Activated naive CD4-positive, alpha-beta T cell (primary cell): ENCODE results near the gene PPP1R9A.

ENCODE experiments used
- DNase-seq, 4 experiments: peaks; one replicate each; lab custom pipeline; 2025; lab: John Stamatoyannopoulos, UW

Gene PPP1R9A

DNA sequence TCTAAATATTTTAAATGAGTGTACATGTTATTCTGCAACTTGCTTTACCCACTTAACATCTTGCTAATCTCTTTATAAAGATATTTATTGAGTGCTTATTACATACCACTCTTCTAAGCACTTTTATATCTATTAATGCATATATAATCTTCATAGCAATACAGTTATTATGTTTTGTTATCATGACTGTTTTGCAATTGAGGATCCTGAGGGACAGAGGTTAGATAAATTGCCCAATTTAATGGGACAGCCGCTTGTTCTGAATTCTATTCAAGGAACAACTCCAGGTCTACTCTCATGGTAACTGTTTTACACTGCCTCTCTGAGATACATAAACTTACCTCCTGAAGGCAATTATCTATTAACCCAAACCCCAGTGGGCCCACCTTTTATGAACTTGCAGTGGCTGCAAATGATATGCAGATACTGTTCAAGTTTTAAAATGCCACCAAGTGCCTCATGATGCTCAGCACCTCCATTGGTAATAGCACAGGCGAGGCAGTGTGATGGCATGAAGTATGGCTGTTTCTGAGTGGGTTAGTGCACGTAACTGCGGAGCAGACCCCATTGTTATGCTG, 356.5 kb downstream of the PPP1R9A start:
- no peak for DNase-seq

DNA sequence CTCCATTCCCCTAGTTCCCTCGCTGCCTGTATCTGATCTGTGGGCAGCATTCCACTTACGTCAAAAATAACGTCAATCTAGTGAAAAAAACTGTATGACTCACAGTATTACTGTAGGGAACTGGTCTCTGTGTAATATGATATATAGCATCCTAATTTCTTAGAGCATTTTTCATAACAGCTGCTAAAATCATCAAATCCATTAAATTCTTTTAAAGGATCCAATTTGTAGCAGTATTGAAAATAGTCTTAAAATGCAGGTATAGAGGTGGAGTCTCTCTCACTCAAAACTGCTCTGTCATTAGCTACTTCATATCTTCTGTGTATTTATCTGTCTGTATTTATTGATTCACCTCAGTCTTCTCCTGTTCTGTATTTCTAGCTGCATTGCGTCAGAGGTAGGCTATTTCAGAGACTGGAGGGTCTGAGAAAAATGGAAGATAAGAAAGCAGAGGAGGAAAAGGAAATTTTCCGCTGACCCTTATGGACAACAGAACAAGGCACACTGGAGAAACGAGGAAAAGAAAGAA, 357.0 kb downstream of the PPP1R9A start:
- DNase-seq = no peak

GRCh38 chr7:95265634-95266033, 358.2 kb downstream of the PPP1R9A start:
- DNase-seq = no peak

- DNase-seq = no peak
Observed at GRCh38 chr7:95267754-95268153, 360.4 kb downstream of the PPP1R9A start.

- no peak for DNase-seq
Observed at GRCh38 chr7:95269640-95270039, 362.2 kb downstream of the PPP1R9A start.

DNA sequence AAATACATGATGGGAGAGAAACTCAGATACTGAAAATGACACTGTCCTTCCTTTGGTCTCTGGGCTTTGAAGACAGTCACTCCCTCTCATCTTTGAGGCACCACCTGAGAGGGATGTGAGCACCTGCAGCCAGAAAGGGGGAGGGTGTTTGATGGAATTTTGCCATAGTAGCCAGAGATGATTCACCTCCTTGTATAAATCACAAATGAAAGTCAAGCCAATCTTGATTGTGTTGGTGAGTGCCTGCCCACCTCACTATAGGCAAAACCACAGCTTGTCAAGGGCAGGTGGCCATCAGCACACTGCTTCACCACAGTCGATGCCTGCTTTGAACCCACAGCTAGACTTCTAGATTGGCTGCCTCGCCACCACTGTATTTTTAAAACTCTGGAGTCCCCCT, 368.7 kb downstream of the PPP1R9A start:
- DNase-seq = no peak

- no peak for DNase-seq
Observed at GRCh38 chr7:95279417-95279816, 372.0 kb downstream of the PPP1R9A start.

- no peak for DNase-seq
Observed at GRCh38 chr7:95286096-95286495, 378.7 kb downstream of the PPP1R9A start.

GRCh38 chr7:95290166-95290830, 382.9 kb downstream of the PPP1R9A start:
- no peak for DNase-seq

DNA sequence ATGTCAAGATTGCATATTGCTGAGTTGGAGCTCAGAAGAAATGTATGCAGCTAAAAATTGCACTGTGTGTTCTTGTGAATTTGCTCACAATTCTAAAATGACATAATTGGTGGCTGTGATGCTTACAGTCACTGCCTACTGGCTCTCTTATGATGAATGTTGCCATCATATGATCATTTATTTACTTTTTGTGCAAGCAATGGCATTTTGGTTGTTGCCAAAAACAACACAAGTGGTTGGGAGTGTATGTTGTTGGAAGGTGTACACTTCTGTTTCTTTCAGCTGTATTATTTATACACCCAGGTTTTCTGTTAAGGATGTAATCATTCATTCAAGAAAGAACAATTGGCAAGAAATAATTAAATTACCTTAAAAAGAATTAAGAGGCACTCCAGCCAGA, 388.0 kb downstream of the PPP1R9A start:
- no peak for DNase-seq

DNA sequence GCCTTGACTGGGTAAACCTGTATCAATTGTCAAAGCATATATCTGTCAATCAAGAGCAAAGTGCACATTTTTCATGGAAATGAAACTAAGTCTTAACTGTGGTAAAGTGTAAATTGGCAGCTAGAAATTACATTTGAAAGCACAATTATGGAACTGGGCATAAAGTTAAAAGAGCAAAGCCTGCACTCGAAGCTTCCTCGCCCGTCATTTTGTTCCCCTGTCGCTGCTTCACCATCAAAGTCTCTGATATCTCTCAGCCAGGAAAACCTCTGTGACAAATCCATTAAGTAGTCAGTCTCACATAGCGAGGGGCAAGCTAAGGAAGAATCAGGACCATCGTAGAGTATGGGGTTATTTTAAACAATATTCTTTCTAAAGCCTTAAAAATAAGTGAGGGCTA, 389.1 kb downstream of the PPP1R9A start:
- DNase-seq = no peak

DNA sequence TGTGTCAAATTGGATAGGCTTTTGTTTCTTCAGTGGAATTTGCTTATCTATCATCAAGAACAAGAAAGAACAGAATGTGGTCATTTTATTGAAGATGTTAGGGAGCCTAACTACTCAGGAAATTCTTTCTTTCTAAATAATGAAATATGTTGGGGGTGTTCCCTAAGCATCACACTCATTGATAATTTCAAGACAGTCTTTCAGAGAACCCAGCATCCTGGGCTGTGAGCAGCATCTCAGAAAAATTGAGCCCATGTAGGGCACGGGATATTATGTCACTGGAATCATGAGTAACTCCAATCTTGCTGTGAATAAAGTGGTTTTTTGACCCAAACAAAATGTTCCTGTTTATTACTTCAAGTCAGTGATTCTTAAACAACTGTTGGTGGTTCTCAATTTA, 389.6 kb downstream of the PPP1R9A start:
- DNase-seq = no peak

DNA sequence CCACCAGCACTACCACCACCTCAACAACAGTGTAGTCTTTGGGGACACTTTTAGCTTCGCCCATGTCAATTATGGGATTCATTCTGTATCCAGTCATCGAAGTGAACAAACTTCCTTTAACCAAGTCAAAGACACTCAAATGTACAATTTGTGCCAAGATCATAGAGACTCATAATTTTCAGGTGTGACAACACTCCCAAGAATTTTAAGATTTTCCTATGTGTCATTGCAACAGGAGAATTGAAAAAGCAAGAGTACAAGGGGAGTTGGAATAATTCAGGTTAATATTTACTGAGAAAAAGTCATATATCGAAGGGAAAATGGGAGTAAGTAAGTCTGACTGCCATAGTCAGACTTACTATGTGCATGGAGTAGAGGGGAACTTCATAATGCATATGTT, 390.7 kb downstream of the PPP1R9A start:
- DNase-seq = no peak

GRCh38 chr7:95303013-95303905, 395.9 kb downstream of the PPP1R9A start:
- no peak for DNase-seq

- no peak for DNase-seq
Observed at GRCh38 chr7:95304990-95305389, 397.6 kb downstream of the PPP1R9A start.

DNA sequence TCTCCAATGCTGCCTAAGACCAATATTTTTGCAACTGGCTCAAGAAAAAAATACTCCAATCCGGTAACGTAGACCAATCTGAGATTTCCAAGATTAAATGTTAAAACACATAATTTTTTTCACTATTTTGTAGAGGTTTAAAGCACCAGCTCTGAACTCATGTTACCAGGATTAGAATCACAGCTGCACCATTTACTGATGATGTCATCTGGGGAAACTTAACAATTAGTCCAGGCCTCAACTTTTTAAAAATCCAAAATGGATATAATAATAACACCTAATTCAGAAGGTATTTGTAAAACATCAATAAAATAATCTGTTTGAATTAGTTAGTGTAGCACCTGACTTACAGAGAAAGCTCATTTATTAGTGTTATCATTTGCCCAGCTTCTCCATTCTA, 402.6 kb downstream of the PPP1R9A start:
- DNase-seq = no peak

DNA sequence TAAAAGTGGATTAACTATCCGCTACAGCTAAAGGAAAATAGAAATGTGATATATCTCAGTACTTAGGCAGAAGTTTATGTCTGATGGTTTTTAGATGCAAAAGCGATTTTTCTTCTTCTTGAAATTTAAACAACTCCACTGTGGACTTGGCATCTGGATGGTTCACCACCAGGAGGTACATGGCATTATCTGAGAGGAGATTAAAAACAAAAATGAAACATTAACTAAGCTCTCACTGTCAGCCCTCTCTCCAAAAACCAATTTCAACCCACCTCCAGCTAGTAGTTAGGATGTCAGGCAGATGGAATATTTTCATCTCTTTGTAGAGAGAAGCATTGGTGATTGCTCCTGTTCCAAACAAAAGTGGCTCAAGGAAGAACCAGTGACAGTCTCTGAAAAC, 404.0 kb downstream of the PPP1R9A start:
- no peak for DNase-seq

- no peak for DNase-seq
Observed at GRCh38 chr7:95312561-95312960, 405.2 kb downstream of the PPP1R9A start.

- DNase-seq = no peak
Observed at GRCh38 chr7:95316588-95316987, 409.2 kb downstream of the PPP1R9A start.

- no peak for DNase-seq
Observed at GRCh38 chr7:95317546-95317945, 410.2 kb downstream of the PPP1R9A start.

DNA sequence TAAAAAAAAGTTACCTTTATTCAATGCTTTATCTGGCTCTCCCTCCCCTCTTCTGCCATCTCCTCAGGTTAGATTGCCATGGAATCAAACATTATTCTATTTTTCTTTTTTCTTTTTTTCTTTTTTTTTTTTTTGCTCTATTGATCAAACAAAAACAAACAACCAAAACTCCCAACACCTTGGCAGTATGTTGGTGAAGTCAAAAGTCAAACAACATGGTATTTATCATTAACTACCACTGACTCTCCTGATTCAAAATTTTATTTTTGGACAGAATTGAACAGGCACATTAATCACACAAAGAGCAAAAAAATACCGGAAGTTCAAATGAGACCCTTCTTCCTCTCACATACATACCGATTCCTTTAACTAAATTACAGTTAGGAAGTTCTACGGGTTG, 410.6 kb downstream of the PPP1R9A start:
- DNase-seq = no peak

DNA sequence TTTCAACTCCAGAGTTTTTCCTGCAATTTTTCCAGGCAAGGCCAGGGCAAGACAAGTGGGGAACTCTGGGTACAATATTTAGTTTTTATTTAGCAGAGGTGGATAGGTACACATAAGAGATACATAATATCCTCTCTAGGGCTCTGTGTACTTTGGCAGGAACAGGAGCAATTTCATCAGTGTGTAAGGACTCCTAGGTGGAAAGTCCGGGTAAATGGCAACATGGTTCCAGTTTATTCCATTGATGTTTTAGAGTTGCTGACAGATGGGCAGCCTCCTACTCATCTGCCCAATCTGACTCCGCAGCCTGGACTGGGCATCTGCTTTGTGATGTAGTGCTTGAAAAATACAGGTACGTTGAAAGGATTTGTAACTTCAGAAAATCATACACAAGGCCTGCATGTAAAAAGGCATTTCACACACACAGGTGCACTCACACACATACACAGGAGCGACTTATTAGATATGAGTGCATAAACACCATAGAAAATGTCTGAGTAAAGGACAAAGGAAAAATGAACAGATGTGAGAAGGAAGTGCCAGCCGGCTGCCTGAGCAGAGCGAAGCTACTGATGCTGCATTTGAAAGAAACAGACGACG, 411.2 kb downstream of the PPP1R9A start:
- no peak for DNase-seq
